ENCODE data around the gene RAB28.

The RAB28 gene

GRCh38 chr4:13484122-13484748, at the start of gene RAB28:
RAB28 (minus strand) TSS chr4:13484340.
- peak; percentile 69 to 93 for DNase-seq (ENCODE audit: low read depth in 1 of 2, low spot score in 1 of 2)
- TF ChIP-seq JUND (IDR thresholded peaks at IDR 0.05; ENCODE audit: low read depth): no peak
- in situ Hi-C loops (cut with HindIII; ENCODE audit: low pct_unique_long_range_greater_than_20kb, low sequenced_read_pairs): no loop called here

- DNase-seq (ENCODE audit: low read depth in 1 of 2, low spot score in 1 of 2): no peak
- TF ChIP-seq JUND (IDR thresholded peaks at IDR 0.05; ENCODE audit: low read depth): no peak
- in situ Hi-C loops (cut with HindIII; ENCODE audit: low pct_unique_long_range_greater_than_20kb, low sequenced_read_pairs): no loop called here
Measured at GRCh38 chr4:13531625-13531998, 47.5 kb upstream of the RAB28 start.

GRCh38 chr4:13530823-13531624, 46.9 kb upstream of the RAB28 start:
- no peak for DNase-seq (ENCODE audit: low read depth in 1 of 2, low spot score in 1 of 2)
- no peak for TF ChIP-seq JUND (IDR thresholded peaks at IDR 0.05; ENCODE audit: low read depth)
- in situ Hi-C loops (cut with HindIII; ENCODE audit: low pct_unique_long_range_greater_than_20kb, low sequenced_read_pairs): no loop called here

- TF ChIP-seq JUND (IDR thresholded peaks at IDR 0.05; ENCODE audit: low read depth): no peak
- DNase-seq (ENCODE audit: low read depth in 1 of 2, low spot score in 1 of 2): no peak
- in situ Hi-C loops (cut with HindIII; ENCODE audit: low pct_unique_long_range_greater_than_20kb, low sequenced_read_pairs): no loop called here
Measured at GRCh38 chr4:13529128-13529919, 45.2 kb upstream of the RAB28 start.

GRCh38 chr4:13528821-13529127, 44.6 kb upstream of the RAB28 start:
- DNase-seq (ENCODE audit: low read depth in 1 of 2, low spot score in 1 of 2): no peak
- no peak for TF ChIP-seq JUND (IDR thresholded peaks at IDR 0.05; ENCODE audit: low read depth)
- in situ Hi-C loops (cut with HindIII; ENCODE audit: low pct_unique_long_range_greater_than_20kb, low sequenced_read_pairs): no loop called here

- no peak for DNase-seq (ENCODE audit: low read depth in 1 of 2, low spot score in 1 of 2)
- TF ChIP-seq JUND (IDR thresholded peaks at IDR 0.05; ENCODE audit: low read depth): no peak
- in situ Hi-C loops (cut with HindIII; ENCODE audit: low pct_unique_long_range_greater_than_20kb, low sequenced_read_pairs): no loop called here
Measured at GRCh38 chr4:13527981-13528820, 44.1 kb upstream of the RAB28 start.

GRCh38 chr4:13527192-13527980, 43.2 kb upstream of the RAB28 start:
- no peak for TF ChIP-seq JUND (IDR thresholded peaks at IDR 0.05; ENCODE audit: low read depth)
- DNase-seq (ENCODE audit: low read depth in 1 of 2, low spot score in 1 of 2): no peak
- in situ Hi-C loops (cut with HindIII; ENCODE audit: low pct_unique_long_range_greater_than_20kb, low sequenced_read_pairs): no loop called here

- no peak for TF ChIP-seq JUND (IDR thresholded peaks at IDR 0.05; ENCODE audit: low read depth)
- DNase-seq (ENCODE audit: low read depth in 1 of 2, low spot score in 1 of 2): no peak
- in situ Hi-C loops (cut with HindIII; ENCODE audit: low pct_unique_long_range_greater_than_20kb, low sequenced_read_pairs): no loop called here
Measured at GRCh38 chr4:13526658-13527057, 42.5 kb upstream of the RAB28 start.

GRCh38 chr4:13525606-13526281, 41.6 kb upstream of the RAB28 start:
- in situ Hi-C loops (cut with HindIII; ENCODE audit: low pct_unique_long_range_greater_than_20kb, low sequenced_read_pairs): no loop called here
- TF ChIP-seq JUND (IDR thresholded peaks at IDR 0.05; ENCODE audit: low read depth): no peak
- DNase-seq (ENCODE audit: low read depth in 1 of 2, low spot score in 1 of 2): no peak

- in situ Hi-C loops (cut with HindIII; ENCODE audit: low pct_unique_long_range_greater_than_20kb, low sequenced_read_pairs): no loop called here
- no peak for TF ChIP-seq JUND (IDR thresholded peaks at IDR 0.05; ENCODE audit: low read depth)
- DNase-seq (ENCODE audit: low read depth in 1 of 2, low spot score in 1 of 2): no peak
Measured at GRCh38 chr4:13524504-13525243, 40.5 kb upstream of the RAB28 start.

All from T47D (cell line).